Glomerular visceral epithelial cell (primary cell): ENCODE data around the gene FOXI1.
"Not testable (repeated sequence)": the region's sequence is repeated elsewhere in the genome, so short reads cannot be mapped to it uniquely, and the experiment has no call there.

Experiments
- DNase-seq: peaks from one replicate; pipeline ENCODE4 v3.0.0-alpha.2; 2016; ENCODE audit errors: extremely low spot score

FOXI1 gene

GRCh38 chr5:170092455-170093101, 13.1 kb upstream of the FOXI1 start:
- no peak for DNase-seq

- not testable (repeated sequence) for DNase-seq
These were observed 11.4 kb upstream of the FOXI1 start for GRCh38 chr5:170094329-170094728.

- no peak for DNase-seq
These were observed 10.1 kb upstream of the FOXI1 start for GRCh38 chr5:170095646-170096045.

GRCh38 chr5:170097934-170098333, 7.8 kb upstream of the FOXI1 start:
- no peak for DNase-seq

- peak; percentile 77 for DNase-seq
These were observed 5.4 kb upstream of the FOXI1 start for GRCh38 chr5:170100066-170100943.

GRCh38 chr5:170103447-170103846, 2.2 kb upstream of the FOXI1 start:
- no peak for DNase-seq

- no peak for DNase-seq
These were observed 1.4 kb upstream of the FOXI1 start for GRCh38 chr5:170104299-170104698.

- no peak for DNase-seq
These were observed 987 bp upstream of the FOXI1 start for GRCh38 chr5:170104710-170105109.

GRCh38 chr5:170107674-170108073, 2.0 kb downstream of the FOXI1 start:
- DNase-seq = no peak

GRCh38 chr5:170108266-170108785, 2.6 kb downstream of the FOXI1 start:
- DNase-seq = no peak

- DNase-seq = no peak
These were observed 3.6 kb downstream of the FOXI1 start for GRCh38 chr5:170109059-170110031.

- no peak for DNase-seq
These were observed 4.8 kb downstream of the FOXI1 start for GRCh38 chr5:170110403-170111087.

- DNase-seq = no peak
These were observed 5.5 kb downstream of the FOXI1 start for GRCh38 chr5:170111088-170111785.

- no peak for DNase-seq
These were observed 7.3 kb downstream of the FOXI1 start for GRCh38 chr5:170112876-170113521.

- no peak for DNase-seq
These were observed 7.8 kb downstream of the FOXI1 start for GRCh38 chr5:170113522-170113900.

- DNase-seq = no peak
These were observed 8.6 kb downstream of the FOXI1 start for GRCh38 chr5:170114271-170114670.

GRCh38 chr5:170115925-170116324, 10.2 kb downstream of the FOXI1 start:
- no peak for DNase-seq

GRCh38 chr5:170117736-170118135, 12.0 kb downstream of the FOXI1 start:
- no peak for DNase-seq

- DNase-seq = no peak
These were observed 14.9 kb downstream of the FOXI1 start for GRCh38 chr5:170120576-170120975.

- DNase-seq = no peak
These were observed 15.6 kb downstream of the FOXI1 start for GRCh38 chr5:170121321-170121720.
